Endothelial cell of umbilical vein (primary cell): ENCODE data around the gene GRPEL1. TPM values are rescaled to one million over a fixed set of nuclear protein-coding genes. Genes with fewer than 3 reads are reported as not detected.

Source experiments
- BruUV-seq: library from RNA; stranded (reverse); fragments of 400-500 nt; replicated peaks from 2 replicates; lab custom pipeline; 2021; lab: Mats Ljungman, UMichigan
- CTCF ChIA-PET: fragments of 300-600, 350-600 bp; sonication (Branson Sonifier 250); formaldehyde crosslinking; loops from one replicate; lab custom pipeline; 2021; ENCODE audit warnings: antibody characterized with exemption, inconsistent platforms; lab: Charles Lee
- POLR2A ChIA-PET: fragments of 300-600, 350-600 bp; sonication (Branson Sonifier 250); formaldehyde crosslinking; loops from one replicate; lab custom pipeline; 2021; ENCODE audit warnings: antibody characterized with exemption, inconsistent platforms; lab: Charles Lee
- DNase-seq: peaks from one replicate; pipeline ENCODE4 v3.0.0-alpha.2; 2011; ENCODE audit warnings: low read depth, low spot score
- FAIRE-seq: peaks from 2 replicates; lab custom pipeline; 2011; peaks lifted over from hg19 to GRCh38; lab: Jason Lieb, UNC
- H2AFZ ChIP-seq: 2 replicates; pipeline ENCODE4 v1.6.0; 2012; ENCODE audit warnings: low read depth, low read length, control low read depth, inconsistent platforms
- H3K27ac ChIP-seq: 2 replicates; pipeline ENCODE4 v1.5.1; 2011; ENCODE audit warnings: low read depth, mild to moderate bottlenecking, control low read depth, low read length, moderate library complexity; ENCODE audit not compliant: insufficient read depth
- H3K27me3 ChIP-seq, 2 experiments: 2 replicates each; pipeline versions ENCODE4 v1.6.0 to v1.6.1; 2011; ENCODE audit warnings: low read length in 2 of 2, mixed read lengths in 1 of 2; ENCODE audit not compliant: control insufficient read depth in 2 of 2, insufficient read depth in 2 of 2
- H3K36me3 ChIP-seq, 2 experiments: 2 replicates in 1 of 2; 3 replicates in 1 of 2; pipeline ENCODE4 v1.5.1; 2011; ENCODE audit warnings: low read length in 2 of 2, mild to moderate bottlenecking in 1 of 2, moderate library complexity in 1 of 2; ENCODE audit not compliant: control insufficient read depth in 2 of 2, insufficient read depth in 2 of 2; ENCODE audit errors: extremely low read depth in 1 of 2
- H3K4me1 ChIP-seq: 3 replicates; pipeline ENCODE4 v1.5.1; 2011; ENCODE audit warnings: mild to moderate bottlenecking, low read length; ENCODE audit not compliant: control insufficient read depth, insufficient read depth; ENCODE audit errors: extremely low read depth
- H3K4me2 ChIP-seq: 2 replicates; pipeline ENCODE4 v1.6.1; 2011; ENCODE audit warnings: low read length, control low read depth, mixed read lengths; ENCODE audit not compliant: insufficient read depth
- H3K4me3 ChIP-seq, 3 experiments: fragments of 200-600 bp in 1 of 3; sonication (generic), shearing (Covaris generic) in 1 of 3; replicated peaks in 1 of 3; 2 replicates each; pipeline ENCODE4 v1.5.1; 2011 to 2016; ENCODE audit warnings: control low read depth in 3 of 3, low read length in 3 of 3, mild to moderate bottlenecking in 2 of 3, inconsistent platforms in 1 of 3, low read depth in 1 of 3, moderate library complexity in 1 of 3; ENCODE audit not compliant: insufficient read depth in 1 of 3
- H3K79me2 ChIP-seq: 2 replicates; pipeline ENCODE4 v1.6.0; 2012; ENCODE audit warnings: low read length, inconsistent platforms; ENCODE audit not compliant: control insufficient read depth, insufficient read depth
- H3K9ac ChIP-seq: replicated peaks from 2 replicates; pipeline ENCODE3; 2011; ENCODE audit warnings: low read length, control low read depth; ENCODE audit not compliant: insufficient read depth; ENCODE audit errors: extremely low read depth
- H3K9me1 ChIP-seq: replicated peaks from 3 replicates; pipeline ENCODE4 v1.6.0; 2011; ENCODE audit warnings: mild to moderate bottlenecking, low read length; ENCODE audit not compliant: control insufficient read depth, insufficient read depth; ENCODE audit errors: extremely low read depth
- H3K9me3 ChIP-seq: replicated peaks from 2 replicates; pipeline ENCODE4 v1.5.1; 2012; ENCODE audit warnings: low read length, inconsistent platforms; ENCODE audit not compliant: control insufficient read depth, insufficient read depth
- H4K20me1 ChIP-seq: replicated peaks from 2 replicates; pipeline ENCODE3; 2011; ENCODE audit warnings: mild to moderate bottlenecking, low read length; ENCODE audit not compliant: control insufficient read depth, insufficient read depth; ENCODE audit errors: extremely low read depth
- CTCF ChIP-seq, 2 donors: IDR thresholded peaks; 1 replicate in 1 of 2; 2 replicates in 1 of 2; pipeline ENCODE4 v1.5.1; 2011; ENCODE audit warnings: low read length in 2 of 2, mild to moderate bottlenecking in 2 of 2, moderate library complexity in 2 of 2, control low read depth in 1 of 2, inconsistent platforms in 1 of 2, low read depth in 1 of 2; ENCODE audit not compliant: insufficient read depth in 1 of 2; ENCODE audit errors: extremely low read depth in 1 of 2
- FOS ChIP-seq: IDR thresholded peaks from 2 replicates; pipeline ENCODE4 v1.6.1; 2011; ENCODE audit warnings: mild to moderate bottlenecking, low read length, moderate library complexity, borderline replicate concordance; ENCODE audit not compliant: insufficient read depth
- dilution Hi-C: fragments of 300-500 bp; cut with MboI; formaldehyde crosslinking; loops from one replicate; pipeline ENCODE4 v1.15.0; 2019; ENCODE audit warnings: low sequenced_read_pairs; ENCODE audit not compliant: extremely low pct_ligation_motif_present
- intact Hi-C: fragments of 100-400 bp; cut with micrococcal nuclease; formaldehyde crosslinking; loops from one replicate; pipeline ENCODE4 v1.10.0; 2022
- polyA plus RNA-seq, 4 experiments: library from polyadenylated mRNA; depleted of rRNA in 3 of 4; stranded (reverse) in 3 of 4; unstranded in 1 of 4; fragments of >200 nt; gene quantifications; 2 replicates each; pipeline versions ENCODE4 v1.2.1 to v1.2.3, GENCODE V29; 2011 to 2012; ENCODE audit warnings: missing spikeins in 1 of 4
- total RNA-seq: library from RNA; stranded (reverse); gene quantifications from 2 replicates; pipeline ENCODE4 v1.2.3, GENCODE V29; 2021

The GRPEL1 gene
- total and polyA plus RNA-seq, 2 donors (not counting 3 experiments of a cell fraction or from before 2014, with no cell fraction given): 17.3 to 42.6 TPM

GRCh38 chr4:7107166-7107905 lies 39.5 kb upstream of the GRPEL1 start:
- CTCF ChIA-PET: no interaction called here

More at GRCh38 chr4:7107166-7107905, 39.5 kb upstream of the GRPEL1 start:
- Histone ChIP-seq H3K4me3 (no peak overlapping the region), H3K27ac (no peak overlapping the region), H3K9ac (no peak overlapping the region), H3K4me1 (peaks cover 4% of the 10 kb centered on the region), H2AFZ (no peak overlapping the region), H3K4me2 (no peak overlapping the region), H3K36me3 (no peaks in the 10 kb centered on the region), H3K9me1 (no peaks in the 10 kb centered on the region), H4K20me1 (no peaks in the 10 kb centered on the region), H3K9me3 (no peaks in the 10 kb centered on the region), H3K27me3 (no peaks in the 10 kb centered on the region), H3K79me2 (no peaks in the 10 kb centered on the region)
- dilution Hi-C loops (no loop called here), intact Hi-C loops (no loop called here)
- no peak for TF ChIP-seq CTCF (IDR thresholded peaks at IDR 0.05; ENCODE audit: extremely low read depth in 1 of 2, insufficient read depth in 1 of 2, low read depth in 1 of 2, low read length in 2 of 2)
- TF ChIP-seq FOS: no peak
- no peak for FAIRE-seq
- no peak for DNase-seq
- POLR2A ChIA-PET: no interaction called here
- BruUV-seq: no TSS peak
